Measurements from ENCODE around the gene HOXB13. TPM values are rescaled to one million over a fixed set of nuclear protein-coding genes. Genes with fewer than 3 reads are reported as not detected.

HOXB13 gene
- total RNA-seq, 2 experiments from 2014 or later = not detected

GRCh38 chr17:48745381-48746275 lies 17.1 kb upstream of the HOXB13 start:
- no peak for DNase-seq
- H3K9me3 Mint-ChIP-seq = no peaks in the 10 kb centered on the region
- H3K27me3 Mint-ChIP-seq = peaks cover 92% of the 10 kb centered on the region
- H3K27ac Mint-ChIP-seq = no peak overlapping the region
- H3K36me3 Mint-ChIP-seq (ENCODE audit: low read depth) = no peaks in the 10 kb centered on the region
- H3K4me1 Mint-ChIP-seq = peaks cover 2% of the 10 kb centered on the region
- POLR2A ChIA-PET = interaction anchor here (0.9 to 1.2 kb wide), 4 partner anchors 9 to 21 kb away, joined by 3 read pairs; no protein-coding TSS in a partner anchor
- CTCF ChIA-PET = interaction anchor here (1.0 to 3.7 kb wide), 4 partner anchors 12 to 132 kb away, joined by 3 to 26 read pairs (median 4); no protein-coding TSS in a partner anchor
- no peak overlapping the region for H3K4me3 Mint-ChIP-seq

GRCh38 chr17:48740537-48740936 lies 12.0 kb upstream of the HOXB13 start:
- H3K27ac Mint-ChIP-seq = no peak overlapping the region
- H3K4me3 Mint-ChIP-seq = no peak overlapping the region
- DNase-seq = no peak
- ChIA-PET POLR2A (no interaction called here), CTCF (interaction anchor here (2.6 kb wide), 1 partner anchor 16 kb away, joined by 9 read pairs; no protein-coding TSS in a partner anchor)
- peaks cover 5% of the 10 kb centered on the region for H3K4me1 Mint-ChIP-seq
- no peaks in the 10 kb centered on the region for H3K36me3 Mint-ChIP-seq (ENCODE audit: low read depth)
- no peaks in the 10 kb centered on the region for H3K9me3 Mint-ChIP-seq
- peaks cover 91% of the 10 kb centered on the region for H3K27me3 Mint-ChIP-seq

- H3K4me1 Mint-ChIP-seq = peaks cover 5% of the 10 kb centered on the region
- ChIA-PET CTCF (interaction anchor here (2.6 kb wide), 1 partner anchor 15 kb away, joined by 9 read pairs; no protein-coding TSS in a partner anchor), POLR2A (no interaction called here)
- no peak for DNase-seq
- H3K4me3 Mint-ChIP-seq = no peak overlapping the region
- H3K27ac Mint-ChIP-seq = no peak overlapping the region
- peaks cover 92% of the 10 kb centered on the region for H3K27me3 Mint-ChIP-seq
- H3K9me3 Mint-ChIP-seq = no peaks in the 10 kb centered on the region
- no peaks in the 10 kb centered on the region for H3K36me3 Mint-ChIP-seq (ENCODE audit: low read depth)
These were observed 10.4 kb upstream of the HOXB13 start for GRCh38 chr17:48738803-48739526.

- Mint-ChIP-seq H3K4me3 (no peak overlapping the region), H3K27ac (no peak overlapping the region), H3K9me3 (no peaks in the 10 kb centered on the region), H3K4me1 (peaks cover 10% of the 10 kb centered on the region), H3K36me3 (ENCODE audit: low read depth) (no peaks in the 10 kb centered on the region), H3K27me3 (peaks cover 92% of the 10 kb centered on the region)
- ChIA-PET CTCF (interaction anchor here (0.8 to 2.6 kb wide), 4 partner anchors 14 to 120 kb away, joined by 3 to 9 read pairs (median 6); no protein-coding TSS in a partner anchor), POLR2A (no interaction called here)
- DNase-seq = no peak
These were observed 9.9 kb upstream of the HOXB13 start for GRCh38 chr17:48738424-48738802.

GRCh38 chr17:48737330-48738043 lies 8.9 kb upstream of the HOXB13 start:
- peaks cover 90% of the 10 kb centered on the region for H3K27me3 Mint-ChIP-seq
- H3K36me3 Mint-ChIP-seq (ENCODE audit: low read depth) = no peaks in the 10 kb centered on the region
- no peaks in the 10 kb centered on the region for H3K9me3 Mint-ChIP-seq
- DNase-seq = no peak
- ChIA-PET POLR2A (interaction anchor here (1.4 kb wide), 1 partner anchor 9 kb away, joined by 3 read pairs; no protein-coding TSS in a partner anchor), CTCF (interaction anchor here (0.8 to 2.1 kb wide), 4 partner anchors 13 to 119 kb away, joined by 3 to 8 read pairs (median 3); no protein-coding TSS in a partner anchor)
- peaks cover 15% of the 10 kb centered on the region for H3K4me1 Mint-ChIP-seq
- no peak overlapping the region for H3K27ac Mint-ChIP-seq
- no peak overlapping the region for H3K4me3 Mint-ChIP-seq

GRCh38 chr17:48735062-48735351 lies 6.5 kb upstream of the HOXB13 start:
- H3K4me3 Mint-ChIP-seq = no peak overlapping the region
- peaks cover 15% of the 10 kb centered on the region for H3K4me1 Mint-ChIP-seq
- DNase-seq = no peak
- POLR2A ChIA-PET = interaction anchor here (1.2 to 1.5 kb wide), 2 partner anchors 9 to 11 kb away, joined by 3 to 4 read pairs; no protein-coding TSS in a partner anchor
- H3K27me3 Mint-ChIP-seq = peaks cover 92% of the 10 kb centered on the region
- H3K27ac Mint-ChIP-seq = no peak overlapping the region
- CTCF ChIA-PET = interaction anchor here (2.6 kb wide), 1 partner anchor 11 kb away, joined by 10 read pairs; no protein-coding TSS in a partner anchor
- H3K9me3 Mint-ChIP-seq = no peaks in the 10 kb centered on the region
- no peaks in the 10 kb centered on the region for H3K36me3 Mint-ChIP-seq (ENCODE audit: low read depth)

GRCh38 chr17:48734333-48735061 lies 5.9 kb upstream of the HOXB13 start:
- H3K9me3 Mint-ChIP-seq = no peaks in the 10 kb centered on the region
- H3K4me1 Mint-ChIP-seq = peaks cover 15% of the 10 kb centered on the region
- DNase-seq = no peak
- peaks cover 94% of the 10 kb centered on the region for H3K27me3 Mint-ChIP-seq
- CTCF ChIA-PET = interaction anchor here (1.0 to 2.6 kb wide), 2 partner anchors 11 to 120 kb away, joined by 3 to 10 read pairs; partner anchors contain the start of gene HOXB8
- H3K4me3 Mint-ChIP-seq = no peak overlapping the region
- H3K36me3 Mint-ChIP-seq (ENCODE audit: low read depth) = no peaks in the 10 kb centered on the region
- H3K27ac Mint-ChIP-seq = no peak overlapping the region
- POLR2A ChIA-PET = interaction anchor here (0.6 to 1.5 kb wide), 3 partner anchors 8 to 13 kb away, joined by 3 to 4 read pairs (median 3); no protein-coding TSS in a partner anchor

- peaks cover 11% of the 10 kb centered on the region for H3K4me1 Mint-ChIP-seq
- DNase-seq = no peak
- no peaks in the 10 kb centered on the region for H3K36me3 Mint-ChIP-seq (ENCODE audit: low read depth)
- H3K27ac Mint-ChIP-seq = no peak overlapping the region
- no peak overlapping the region for H3K4me3 Mint-ChIP-seq
- ChIA-PET POLR2A (interaction anchor here (0.6 to 1.5 kb wide), 3 partner anchors 9 to 14 kb away, joined by 3 to 4 read pairs (median 3); no protein-coding TSS in a partner anchor), CTCF (interaction anchor here (1.0 to 2.6 kb wide), 3 partner anchors 10 to 119 kb away, joined by 3 to 10 read pairs (median 3); partner anchors contain the start of gene HOXB8)
- H3K9me3 Mint-ChIP-seq = no peaks in the 10 kb centered on the region
- peaks cover 95% of the 10 kb centered on the region for H3K27me3 Mint-ChIP-seq
These were observed 5.2 kb upstream of the HOXB13 start for GRCh38 chr17:48733632-48734328.

GRCh38 chr17:48732688-48733629 lies 4.4 kb upstream of the HOXB13 start:
- POLR2A ChIA-PET = interaction anchor here (1.0 to 1.5 kb wide), 2 partner anchors 15 to 39 kb away, joined by 3 to 4 read pairs; no protein-coding TSS in a partner anchor

GRCh38 chr17:48731355-48731754 lies 2.8 kb upstream of the HOXB13 start:
- DNase-seq = no peak
- H3K36me3 Mint-ChIP-seq (ENCODE audit: low read depth) = no peaks in the 10 kb centered on the region
- CTCF ChIA-PET = no interaction called here
- POLR2A ChIA-PET = interaction anchor here (1.1 kb wide), 1 partner anchor 14 kb away, joined by 3 read pairs; no protein-coding TSS in a partner anchor
- no peaks in the 10 kb centered on the region for H3K9me3 Mint-ChIP-seq
- no peak overlapping the region for H3K27ac Mint-ChIP-seq
- H3K4me1 Mint-ChIP-seq = peaks cover 17% of the 10 kb centered on the region
- peaks cover 95% of the 10 kb centered on the region for H3K27me3 Mint-ChIP-seq
- H3K4me3 Mint-ChIP-seq = no peak overlapping the region

More at GRCh38 chr17:48732688-48733629, 4.4 kb upstream of the HOXB13 start:
- no peak overlapping the region for H3K27ac Mint-ChIP-seq
- DNase-seq = no peak
- CTCF ChIA-PET = interaction anchor here (0.8 to 1.5 kb wide), 5 partner anchors 9 to 97 kb away, joined by 3 to 4 read pairs (median 3); partner anchors contain the start of gene PRAC2
- H3K27me3 Mint-ChIP-seq = peaks cover 95% of the 10 kb centered on the region
- H3K4me3 Mint-ChIP-seq = no peak overlapping the region
- no peaks in the 10 kb centered on the region for H3K36me3 Mint-ChIP-seq (ENCODE audit: low read depth)
- no peaks in the 10 kb centered on the region for H3K9me3 Mint-ChIP-seq
- H3K4me1 Mint-ChIP-seq = peaks cover 16% of the 10 kb centered on the region

All from activated CD4-positive, alpha-beta memory T cell treated with anti-CD3 and anti-CD28 coated beads, Interleukin-2, amount 10 ng/mL, durations not matched to agents 7 days and 5 days (primary cell).